Measurements from ENCODE around the gene STOML1. TPM values are rescaled to one million over a fixed set of nuclear protein-coding genes. Genes with fewer than 3 reads are reported as not detected.

STOML1 gene
- total RNA-seq, 4 donors from 2014 or later = 15.3 to 42.1 (median 30.1) TPM

- intact Hi-C loops (cut with DNase I) = no loop called here
- Histone ChIP-seq H3K36me3 (no peaks in the 10 kb centered on the region), H3K27me3 (no peaks in the 10 kb centered on the region), H3K4me1 (no peaks in the 10 kb centered on the region), H3K9me3 (no peaks in the 10 kb centered on the region), H3K4me3 (replicated peaks in 1 of 3) (no peak overlapping the region), H3K27ac (no peak overlapping the region)
- 80 to 83% methylated on average over 13 of the region's 13 CpGs for WGBS, 2 donors
- TF ChIP-seq CTCF (IDR thresholded peaks at IDR 0.05) (no peak), POLR2A (IDR thresholded peaks at IDR 0.05) (no peak)
- no peak for DNase-seq
These were observed 47.6 kb downstream of the STOML1 start for GRCh38 chr15:73944161-73945129.

GRCh38 chr15:73942751-73943270 is 49.3 kb downstream of the STOML1 start:
- TF ChIP-seq CTCF (IDR thresholded peaks at IDR 0.05) (no peak), POLR2A (IDR thresholded peaks at IDR 0.05) (no peak)
- Histone ChIP-seq H3K36me3 (no peaks in the 10 kb centered on the region), H3K4me3 (replicated peaks in 1 of 3) (no peak overlapping the region), H3K9me3 (no peaks in the 10 kb centered on the region), H3K27me3 (no peaks in the 10 kb centered on the region), H3K27ac (no peak overlapping the region), H3K4me1 (no peaks in the 10 kb centered on the region)
- intact Hi-C loops (cut with DNase I) = no loop called here
- WGBS, 2 donors = 86% methylated on average over 4 to 6 of the region's 6 CpGs
- no peak for DNase-seq

- no peak for DNase-seq
- Histone ChIP-seq H3K27me3 (no peaks in the 10 kb centered on the region), H3K9me3 (no peaks in the 10 kb centered on the region), H3K4me3 (replicated peaks in 1 of 3) (no peak overlapping the region), H3K27ac (no peak overlapping the region), H3K36me3 (no peaks in the 10 kb centered on the region), H3K4me1 (no peaks in the 10 kb centered on the region)
- WGBS, 2 donors = 81 to 83% methylated on average over 10 of the region's 10 CpGs
- intact Hi-C loops (cut with DNase I) = no loop called here
- no peak for TF ChIP-seq CTCF (IDR thresholded peaks at IDR 0.05)
- TF ChIP-seq POLR2A (IDR thresholded peaks at IDR 0.05) = no peak
These were observed 50.0 kb downstream of the STOML1 start for GRCh38 chr15:73941871-73942635.

- Histone ChIP-seq H3K36me3 (no peaks in the 10 kb centered on the region), H3K4me3 (replicated peaks in 1 of 3) (no peak overlapping the region), H3K27ac (no peak overlapping the region), H3K4me1 (no peaks in the 10 kb centered on the region), H3K27me3 (no peaks in the 10 kb centered on the region), H3K9me3 (no peaks in the 10 kb centered on the region)
- intact Hi-C loops (cut with DNase I) = no loop called here
- TF ChIP-seq POLR2A (IDR thresholded peaks at IDR 0.05) = no peak
- TF ChIP-seq CTCF (IDR thresholded peaks at IDR 0.05) = no peak
- no peak for DNase-seq
- 87 to 93% methylated on average over 3 of the region's 3 CpGs for WGBS, 2 donors
These were observed 50.6 kb downstream of the STOML1 start for GRCh38 chr15:73941449-73941848.
